DMS79 treated with DMSO at 0.1 percent for 48 hours (cell line): Measurements from ENCODE around the gene CYP2C19.
"Not testable (repeated sequence)": the region's sequence is repeated elsewhere in the genome, so short reads cannot be mapped to it uniquely, and the experiment has no call there.

Experiments used
- DNase-seq: peaks from one replicate; lab custom pipeline; 2025; lab: John Stamatoyannopoulos, UW

The CYP2C19 gene

GRCh38 chr10:94762393-94762792 lies at the start of gene CYP2C19:
CYP2C19 (plus strand) TSS chr10:94762681; CDS start chr10:94762706, 25 bp downstream.
- DNase-seq, result no peak

GRCh38 chr10:94725871-94726270 lies 36.6 kb upstream of the CYP2C19 start:
- DNase-seq, result no peak

GRCh38 chr10:94735197-94735596 lies 27.3 kb upstream of the CYP2C19 start:
- DNase-seq, result no peak

GRCh38 chr10:94738588-94738987 lies 23.9 kb upstream of the CYP2C19 start:
- no peak for DNase-seq

- no peak for DNase-seq
Observed at GRCh38 chr10:94747137-94747536, 15.3 kb upstream of the CYP2C19 start.

GRCh38 chr10:94747838-94748237 lies 14.6 kb upstream of the CYP2C19 start:
- no peak for DNase-seq

GRCh38 chr10:94757916-94758315 lies 4.6 kb upstream of the CYP2C19 start:
- no peak for DNase-seq

GRCh38 chr10:94760586-94761178 lies 1.8 kb upstream of the CYP2C19 start:
- DNase-seq, result no peak

GRCh38 chr10:94775425-94775824 lies 12.9 kb downstream of the CYP2C19 start:
- not testable (repeated sequence) for DNase-seq

GRCh38 chr10:94777886-94778458 lies 15.5 kb downstream of the CYP2C19 start:
- no peak for DNase-seq

GRCh38 chr10:94780844-94781243 lies 18.4 kb downstream of the CYP2C19 start:
- DNase-seq, result no peak

GRCh38 chr10:94784256-94784655 lies 21.8 kb downstream of the CYP2C19 start:
- no peak for DNase-seq

GRCh38 chr10:94785211-94785610 lies 22.7 kb downstream of the CYP2C19 start:
- DNase-seq, result no peak

GRCh38 chr10:94800551-94800950 lies 38.1 kb downstream of the CYP2C19 start:
- DNase-seq, result not testable (repeated sequence)

GRCh38 chr10:94803307-94803706 lies 40.8 kb downstream of the CYP2C19 start:
- DNase-seq, result no peak

- not testable (repeated sequence) for DNase-seq
Observed at GRCh38 chr10:94830025-94830424, 67.5 kb downstream of the CYP2C19 start.

GRCh38 chr10:94846204-94846603 lies 83.7 kb downstream of the CYP2C19 start:
- no peak for DNase-seq

GRCh38 chr10:94850766-94851165 lies 88.3 kb downstream of the CYP2C19 start:
- no peak for DNase-seq

GRCh38 chr10:94851263-94851662 lies 88.8 kb downstream of the CYP2C19 start:
- no peak for DNase-seq

GRCh38 chr10:94852438-94852837 lies 90.0 kb downstream of the CYP2C19 start:
- no peak for DNase-seq

- DNase-seq, result no peak
Observed at GRCh38 chr10:94853065-94853464, 90.6 kb downstream of the CYP2C19 start.

- no peak for DNase-seq
Observed at GRCh38 chr10:94858005-94858404, 95.5 kb downstream of the CYP2C19 start.

- no peak for DNase-seq
Observed at GRCh38 chr10:94859086-94859485, 96.6 kb downstream of the CYP2C19 start.

GRCh38 chr10:94878649-94879048 lies 116.2 kb downstream of the CYP2C19 start:
- DNase-seq, result no peak
